ENCODE measurements around the gene SCRN2. TPM values are rescaled to one million over a fixed set of nuclear protein-coding genes. Genes with fewer than 3 reads are reported as not detected.

Gene SCRN2
- total and polyA plus RNA-seq, 12 donors, result 6.3 to 136 (median 40.5) TPM

GRCh38 chr17:47884905-47885730 is 44.0 kb upstream of the SCRN2 start:
- no peaks in the 10 kb centered on the region for H3K36me3 ChIP-seq (replicated peaks in 1 of 2)
- H3K27ac ChIP-seq, result no peak overlapping the region
- DNase-seq, result no peak
- H3K27me3 ChIP-seq, result no peaks in the 10 kb centered on the region
- H3K4me3 ChIP-seq, result no peak overlapping the region
- peaks cover 9 to 20% of the 10 kb centered on the region in 2 donors for H3K4me1 ChIP-seq (replicated peaks in 1 of 2)
- intact Hi-C loops (cut with DNase I), result no loop called here
- 65 to 76% (median 73%) methylated on average over 8 to 11 of the region's 11 CpGs for WGBS, 4 donors
- H3K9me3 ChIP-seq (replicated peaks in 1 of 3), result no peaks in the 10 kb centered on the region
- no peak for TF ChIP-seq POLR2A (IDR thresholded peaks at IDR 0.05)
- TF ChIP-seq, protein P1, sequence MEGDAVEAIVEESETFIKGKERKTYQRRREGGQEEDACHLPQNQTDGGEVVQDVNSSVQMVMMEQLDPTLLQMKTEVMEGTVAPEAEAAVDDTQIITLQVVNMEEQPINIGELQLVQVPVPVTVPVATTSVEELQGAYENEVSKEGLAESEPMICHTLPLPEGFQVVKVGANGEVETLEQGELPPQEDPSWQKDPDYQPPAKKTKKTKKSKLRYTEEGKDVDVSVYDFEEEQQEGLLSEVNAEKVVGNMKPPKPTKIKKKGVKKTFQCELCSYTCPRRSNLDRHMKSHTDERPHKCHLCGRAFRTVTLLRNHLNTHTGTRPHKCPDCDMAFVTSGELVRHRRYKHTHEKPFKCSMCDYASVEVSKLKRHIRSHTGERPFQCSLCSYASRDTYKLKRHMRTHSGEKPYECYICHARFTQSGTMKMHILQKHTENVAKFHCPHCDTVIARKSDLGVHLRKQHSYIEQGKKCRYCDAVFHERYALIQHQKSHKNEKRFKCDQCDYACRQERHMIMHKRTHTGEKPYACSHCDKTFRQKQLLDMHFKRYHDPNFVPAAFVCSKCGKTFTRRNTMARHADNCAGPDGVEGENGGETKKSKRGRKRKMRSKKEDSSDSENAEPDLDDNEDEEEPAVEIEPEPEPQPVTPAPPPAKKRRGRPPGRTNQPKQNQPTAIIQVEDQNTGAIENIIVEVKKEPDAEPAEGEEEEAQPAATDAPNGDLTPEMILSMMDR (IDR thresholded peaks at IDR 0.05), result no peak

- intact Hi-C loops (cut with DNase I), result no loop called here
Observed at GRCh38 chr17:47884427-47884740, 43.3 kb upstream of the SCRN2 start.

DNA sequence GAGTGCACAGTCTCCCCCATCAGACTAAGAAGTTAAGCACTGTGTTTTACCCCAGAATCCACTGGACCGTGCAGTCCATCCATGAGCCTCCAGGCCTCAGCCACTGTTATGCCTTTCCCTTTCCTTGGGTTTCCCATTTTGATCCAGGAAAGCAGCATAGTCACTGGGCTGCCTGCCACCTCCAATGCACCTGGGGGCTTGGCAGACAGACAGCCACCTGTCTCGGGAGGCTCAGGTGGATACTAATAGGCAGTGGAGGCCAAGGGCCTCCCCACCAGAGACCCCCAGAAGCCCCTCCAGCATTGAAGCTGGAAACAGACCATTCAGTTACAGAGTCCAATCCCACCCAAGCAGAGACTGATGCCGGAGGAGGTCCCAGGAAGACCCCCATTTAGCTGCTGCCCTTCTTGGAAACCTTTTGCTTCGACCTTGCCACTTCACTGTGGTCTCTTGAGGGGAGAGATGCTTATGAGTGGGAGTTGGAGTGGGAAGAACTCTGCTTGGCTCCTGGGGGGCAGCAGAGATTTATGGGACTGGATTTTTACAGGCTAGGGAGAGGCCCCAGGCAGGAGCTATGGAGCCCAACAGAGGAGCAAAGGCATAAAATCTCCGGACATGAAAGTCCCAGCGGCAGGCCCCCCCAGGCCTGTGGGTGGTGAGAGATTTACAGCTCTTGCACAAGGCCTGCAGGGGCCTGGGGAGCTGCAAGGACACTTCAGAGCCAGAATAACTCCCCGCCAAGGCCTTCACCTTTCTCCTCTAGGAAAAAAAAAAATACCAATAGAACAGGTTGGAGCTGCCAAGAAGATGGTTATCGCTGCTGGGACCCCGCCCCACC is 42.7 kb upstream of the SCRN2 start:
- no peak overlapping the region for H3K4me3 ChIP-seq
- no peaks in the 10 kb centered on the region for H3K36me3 ChIP-seq (replicated peaks in 1 of 2)
- DNase-seq, result peak in 4 of 7 donors; percentile 37 to 70 (median 38)
- peaks cover 9 to 20% of the 10 kb centered on the region in 2 donors for H3K4me1 ChIP-seq (replicated peaks in 1 of 2)
- intact Hi-C loops (cut with DNase I), result no loop called here
- H3K27me3 ChIP-seq, result no peaks in the 10 kb centered on the region
- TF ChIP-seq POLR2A (IDR thresholded peaks at IDR 0.05), result no peak
- TF ChIP-seq, protein P1 (IDR thresholded peaks at IDR 0.05), result no peak
- WGBS, 4 donors, result 52 to 55% (median 53%) methylated on average over 8 to 9 of the region's 9 CpGs
- no peaks in the 10 kb centered on the region for H3K9me3 ChIP-seq (replicated peaks in 1 of 3)
- peak overlapping the region in 1 of 5 donors; percentile 6 for H3K27ac ChIP-seq

More at GRCh38 chr17:47884427-47884740, 43.3 kb upstream of the SCRN2 start:
- H3K27ac ChIP-seq, result no peak overlapping the region
- TF ChIP-seq, protein P1 (IDR thresholded peaks at IDR 0.05), result no peak
- TF ChIP-seq POLR2A (IDR thresholded peaks at IDR 0.05), result no peak
- peaks cover 9 to 20% of the 10 kb centered on the region in 2 donors for H3K4me1 ChIP-seq (replicated peaks in 1 of 2)
- no peak overlapping the region for H3K4me3 ChIP-seq
- WGBS, 4 donors, result 24 to 37% (median 31%) methylated on average over 5 of the region's 5 CpGs
- DNase-seq, result no peak
- no peaks in the 10 kb centered on the region for H3K9me3 ChIP-seq (replicated peaks in 1 of 3)
- no peaks in the 10 kb centered on the region for H3K27me3 ChIP-seq
- no peaks in the 10 kb centered on the region for H3K36me3 ChIP-seq (replicated peaks in 1 of 2)
